B cell (primary cell): Measurements from ENCODE around the gene COPB1. TPM values are rescaled to one million over a fixed set of nuclear protein-coding genes. Genes with fewer than 3 reads are reported as not detected.

Experiments used
- ATAC-seq: fragments of 200-7000 bp; cut with Tn5 transposase; one replicate; pipeline ENCODE4 v1.10.0; 2021; ENCODE audit warnings: low read depth, mild to moderate bottlenecking, moderate number of reproducible peaks, moderate library complexity
- CTCF ChIA-PET: fragments of 350-600 bp; sonication (Branson Sonifier 250); formaldehyde crosslinking; loops from one replicate; lab custom pipeline; 2021; ENCODE audit warnings: antibody characterized with exemption, inconsistent platforms; lab: Charles Lee
- POLR2A ChIA-PET: fragments of 350-600 bp; sonication (Branson Sonifier 250); formaldehyde crosslinking; loops from one replicate; lab custom pipeline; 2021; ENCODE audit warnings: antibody characterized with exemption; lab: Charles Lee
- DNase-seq: peaks from one replicate; pipeline ENCODE4 v3.0.0; 2013
- H2AFZ ChIP-seq: 2 replicates; pipeline ENCODE4 v1.6.1; 2012; ENCODE audit warnings: mild to moderate bottlenecking, low read depth, low read length; ENCODE audit not compliant: insufficient read depth, poor library complexity, severe bottlenecking
- H3K27ac ChIP-seq, 2 donors: 1 replicate in 1 of 2; 2 replicates in 1 of 2; pipeline ENCODE4 v1.5.1; 2012 to 2013; ENCODE audit warnings: low read length in 2 of 2, mild to moderate bottlenecking in 2 of 2, moderate library complexity in 1 of 2
- H3K27me3 ChIP-seq, 4 experiments: fragments of 200-600 bp in 1 of 4; sonication (generic) in 1 of 4; replicated peaks in 1 of 4; 1 replicate in 2 of 4; 2 replicates in 2 of 4; pipeline versions ENCODE4 v1.6.1 to v1.7.0; 2013 to 2016; ENCODE audit warnings: low read length in 3 of 4, mild to moderate bottlenecking in 2 of 4, mixed read lengths in 1 of 4, moderate library complexity in 1 of 4; ENCODE audit not compliant: insufficient read depth in 4 of 4, control insufficient read depth in 3 of 4; ENCODE audit errors: control extremely low read depth in 1 of 4
- H3K36me3 ChIP-seq, 2 experiments: replicated peaks in 1 of 2; 1 replicate in 1 of 2; 2 replicates in 1 of 2; pipeline versions ENCODE4 v1.6.1 to v1.7.1; 2013; ENCODE audit warnings: low read length in 1 of 2; ENCODE audit not compliant: insufficient read depth in 2 of 2, control insufficient read depth in 1 of 2; ENCODE audit errors: control extremely low read depth in 1 of 2, extremely low read depth in 1 of 2
- H3K4me1 ChIP-seq, 2 donors: fragments of 200-600 bp in 1 of 2; sonication (generic) in 1 of 2; 1 replicate in 1 of 2; 2 replicates in 1 of 2; pipeline versions ENCODE4 v1.5.1 to v1.6.1; 2013 to 2017; ENCODE audit warnings: low read length in 2 of 2; ENCODE audit not compliant: control insufficient read depth in 2 of 2, insufficient read depth in 2 of 2
- H3K4me2 ChIP-seq: replicated peaks from 2 replicates; pipeline ENCODE3; 2012; ENCODE audit warnings: mild to moderate bottlenecking, low read depth, low read length; ENCODE audit not compliant: poor library complexity, severe bottlenecking
- H3K4me3 ChIP-seq, 5 experiments: fragments of 200-600 bp in 1 of 5; sonication (generic) in 1 of 5; 1 replicate in 3 of 5; 2 replicates in 2 of 5; pipeline versions ENCODE4 v1.5.1 to v1.7.0; 2011 to 2016; ENCODE audit warnings: low read length in 4 of 5, mild to moderate bottlenecking in 4 of 5, low read depth in 2 of 5, control low read depth in 1 of 5, moderate library complexity in 1 of 5; ENCODE audit not compliant: insufficient read depth in 1 of 5; ENCODE audit errors: control extremely low read depth in 1 of 5, extremely low read depth in 1 of 5
- H3K79me2 ChIP-seq: fragments of 200-600 bp; sonication (generic); one replicate; pipeline ENCODE4 v1.6.0; 2016; ENCODE audit warnings: low read length; ENCODE audit not compliant: control insufficient read depth, insufficient read depth
- H3K9ac ChIP-seq: fragments of 200-600 bp; sonication (generic); 2 replicates; pipeline ENCODE4 v1.6.1; 2017; ENCODE audit warnings: mild to moderate bottlenecking, low read length, moderate library complexity
- H3K9me3 ChIP-seq, 3 donors: one replicate each; pipeline versions ENCODE4 v1.6.1 to v1.7.1; 2013; ENCODE audit warnings: low read length in 2 of 3; ENCODE audit not compliant: control insufficient read depth in 2 of 3, insufficient read depth in 1 of 3; ENCODE audit errors: control extremely low read depth in 1 of 3
- H4K20me1 ChIP-seq: 2 replicates; pipeline ENCODE4 v1.6.0; 2012; ENCODE audit warnings: mild to moderate bottlenecking, low read length; ENCODE audit not compliant: insufficient read depth, control insufficient read depth, poor library complexity, severe bottlenecking
- H3K27ac Mint-ChIP-seq: one replicate; pipeline ENCODE4 v1.8.0; 2021; ENCODE audit warnings: mixed read lengths
- H3K27me3 Mint-ChIP-seq: one replicate; pipeline ENCODE4 v1.8.0; 2021; ENCODE audit warnings: mixed read lengths
- H3K4me1 Mint-ChIP-seq: one replicate; pipeline ENCODE4 v1.8.0; 2021; ENCODE audit warnings: mixed read lengths
- H3K4me3 Mint-ChIP-seq: one replicate; pipeline ENCODE4 v1.8.0; 2021; ENCODE audit warnings: mixed read lengths
- H3K9me3 Mint-ChIP-seq: one replicate; pipeline ENCODE4 v1.8.0; 2022; ENCODE audit warnings: mixed read lengths; ENCODE audit not compliant: insufficient read depth
- EZH2 ChIP-seq: IDR thresholded peaks from 2 replicates; pipeline ENCODE4 v1.6.1; 2012; ENCODE audit warnings: borderline replicate concordance, low read depth, mild to moderate bottlenecking, moderate library complexity, low read length; ENCODE audit not compliant: insufficient read depth, poor library complexity, severe bottlenecking
- WGBS: methylation state at CpG from one replicate; pipeline ENCODE4 v1.1.5; 2013; ENCODE audit warnings: missing lambda C conversion rate; ENCODE audit not compliant: insufficient coverage; 5-methylcytosine and 5-hydroxymethylcytosine counted together
- intact Hi-C: fragments of 100-400 bp; cut with micrococcal nuclease; formaldehyde crosslinking; loops from one replicate; pipeline ENCODE4 v1.10.0; 2022
- polyA plus RNA-seq: library from polyadenylated mRNA; depleted of rRNA; stranded (reverse); fragments of >200 nt; gene quantifications from 2 replicates; pipeline ENCODE4 v1.2.3, GENCODE V29; 2012
- total RNA-seq, 2 donors: library from RNA; stranded (reverse); fragments of 120-200 nt in 1 of 2; gene quantifications; 1 replicate in 1 of 2; 2 replicates in 1 of 2; pipeline versions ENCODE4 v1.2.3 to v1.2.4, GENCODE V29; 2013 to 2022
- TF ChIP-seq, protein P1 (sequence below): fragments of 200-600 bp; IDR thresholded peaks from one replicate; pipeline ENCODE4 v1.8.0; 2022; ENCODE audit warnings: antibody characterized with exemption, mild to moderate bottlenecking

COPB1 gene
- total and polyA plus RNA-seq, 2 donors (not counting 1 experiment from before 2014, with no cell fraction given): 32.0 to 80.2 TPM

- CTCF ChIA-PET: interaction anchor here (0.6 to 2.7 kb wide), 7 partner anchors 19 to 112 kb away, joined by 3 to 18 read pairs (median 3); no protein-coding TSS in a partner anchor
- H3K27ac ChIP-seq: no peak overlapping the region
Measured at GRCh38 chr11:14413307-14414069, 86.1 kb downstream of the COPB1 start.

DNA sequence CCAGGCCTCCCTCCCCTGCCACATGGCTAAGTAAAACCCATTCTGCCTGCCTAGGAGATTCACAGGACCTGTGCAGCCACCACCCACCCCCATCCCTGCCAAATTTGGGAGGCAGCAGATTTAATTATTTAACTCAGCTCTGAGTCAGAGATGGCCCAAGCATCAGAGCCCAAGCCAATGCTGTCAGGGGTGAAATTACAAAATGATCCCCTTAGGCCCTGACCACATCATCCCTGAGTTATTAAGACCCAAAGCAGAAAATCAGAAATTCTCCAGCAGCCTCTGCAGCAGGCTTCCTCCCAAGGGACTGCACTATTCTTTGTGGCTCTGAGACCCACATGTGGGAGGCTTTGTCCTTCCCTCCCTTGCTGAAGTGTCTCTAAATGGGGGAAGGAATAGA, 87.8 kb downstream of the COPB1 start:
- CTCF ChIA-PET: interaction anchor here (2.7 kb wide), 1 partner anchor 110 kb away, joined by 18 read pairs; no protein-coding TSS in a partner anchor
- H2AFZ ChIP-seq: no peak overlapping the region
- H3K79me2 ChIP-seq: no peaks in the 10 kb centered on the region
- Mint-ChIP-seq H3K4me3 (no peak overlapping the region), H3K4me1 (peaks cover 15% of the 10 kb centered on the region), H3K27ac (no peak overlapping the region), H3K27me3 (no peaks in the 10 kb centered on the region), H3K9me3 (no peaks in the 10 kb centered on the region)
- no peak overlapping the region for H3K27ac ChIP-seq
- intact Hi-C loops: no loop called here
- H3K27me3 ChIP-seq: no peaks in the 10 kb centered on the region
- TF ChIP-seq, protein P1, sequence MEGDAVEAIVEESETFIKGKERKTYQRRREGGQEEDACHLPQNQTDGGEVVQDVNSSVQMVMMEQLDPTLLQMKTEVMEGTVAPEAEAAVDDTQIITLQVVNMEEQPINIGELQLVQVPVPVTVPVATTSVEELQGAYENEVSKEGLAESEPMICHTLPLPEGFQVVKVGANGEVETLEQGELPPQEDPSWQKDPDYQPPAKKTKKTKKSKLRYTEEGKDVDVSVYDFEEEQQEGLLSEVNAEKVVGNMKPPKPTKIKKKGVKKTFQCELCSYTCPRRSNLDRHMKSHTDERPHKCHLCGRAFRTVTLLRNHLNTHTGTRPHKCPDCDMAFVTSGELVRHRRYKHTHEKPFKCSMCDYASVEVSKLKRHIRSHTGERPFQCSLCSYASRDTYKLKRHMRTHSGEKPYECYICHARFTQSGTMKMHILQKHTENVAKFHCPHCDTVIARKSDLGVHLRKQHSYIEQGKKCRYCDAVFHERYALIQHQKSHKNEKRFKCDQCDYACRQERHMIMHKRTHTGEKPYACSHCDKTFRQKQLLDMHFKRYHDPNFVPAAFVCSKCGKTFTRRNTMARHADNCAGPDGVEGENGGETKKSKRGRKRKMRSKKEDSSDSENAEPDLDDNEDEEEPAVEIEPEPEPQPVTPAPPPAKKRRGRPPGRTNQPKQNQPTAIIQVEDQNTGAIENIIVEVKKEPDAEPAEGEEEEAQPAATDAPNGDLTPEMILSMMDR: no peak
- TF ChIP-seq EZH2: no peak
- H3K4me2 ChIP-seq: no peak overlapping the region
- POLR2A ChIA-PET: no interaction called here
- H4K20me1 ChIP-seq: no peaks in the 10 kb centered on the region
- H3K9me3 ChIP-seq: no peaks in the 10 kb centered on the region
- ATAC-seq (no peak), DNase-seq (no peak)
- no peak overlapping the region for H3K4me3 ChIP-seq
- no peak overlapping the region for H3K9ac ChIP-seq
- H3K36me3 ChIP-seq: no peaks in the 10 kb centered on the region
- peaks cover 11 to 13% of the 10 kb centered on the region in 2 donors for H3K4me1 ChIP-seq

More at GRCh38 chr11:14413307-14414069, 86.1 kb downstream of the COPB1 start:
- no peaks in the 10 kb centered on the region for H3K9me3 Mint-ChIP-seq
- Histone ChIP-seq H2AFZ (no peak overlapping the region), H3K4me2 (no peak overlapping the region), H3K9me3 (no peaks in the 10 kb centered on the region), H3K36me3 (no peaks in the 10 kb centered on the region), H3K4me3 (no peak overlapping the region), H4K20me1 (no peaks in the 10 kb centered on the region), H3K27me3 (no peaks in the 10 kb centered on the region), H3K9ac (no peak overlapping the region), H3K79me2 (no peaks in the 10 kb centered on the region), H3K4me1 (peaks cover 11 to 13% of the 10 kb centered on the region in 2 donors)
- intact Hi-C loops: no loop called here
- DNase-seq (no peak), ATAC-seq (no peak)
- peaks cover 15% of the 10 kb centered on the region for H3K4me1 Mint-ChIP-seq
- H3K27ac Mint-ChIP-seq: no peak overlapping the region
- TF ChIP-seq EZH2: no peak
- TF ChIP-seq, protein P1: no peak
- 93% methylated on average over 4 of the region's 4 CpGs for WGBS
- no peaks in the 10 kb centered on the region for H3K27me3 Mint-ChIP-seq
- no peak overlapping the region for H3K4me3 Mint-ChIP-seq
- POLR2A ChIA-PET: no interaction called here
